ENCODE results near the gene HPGD.

The HPGD gene

DNA sequence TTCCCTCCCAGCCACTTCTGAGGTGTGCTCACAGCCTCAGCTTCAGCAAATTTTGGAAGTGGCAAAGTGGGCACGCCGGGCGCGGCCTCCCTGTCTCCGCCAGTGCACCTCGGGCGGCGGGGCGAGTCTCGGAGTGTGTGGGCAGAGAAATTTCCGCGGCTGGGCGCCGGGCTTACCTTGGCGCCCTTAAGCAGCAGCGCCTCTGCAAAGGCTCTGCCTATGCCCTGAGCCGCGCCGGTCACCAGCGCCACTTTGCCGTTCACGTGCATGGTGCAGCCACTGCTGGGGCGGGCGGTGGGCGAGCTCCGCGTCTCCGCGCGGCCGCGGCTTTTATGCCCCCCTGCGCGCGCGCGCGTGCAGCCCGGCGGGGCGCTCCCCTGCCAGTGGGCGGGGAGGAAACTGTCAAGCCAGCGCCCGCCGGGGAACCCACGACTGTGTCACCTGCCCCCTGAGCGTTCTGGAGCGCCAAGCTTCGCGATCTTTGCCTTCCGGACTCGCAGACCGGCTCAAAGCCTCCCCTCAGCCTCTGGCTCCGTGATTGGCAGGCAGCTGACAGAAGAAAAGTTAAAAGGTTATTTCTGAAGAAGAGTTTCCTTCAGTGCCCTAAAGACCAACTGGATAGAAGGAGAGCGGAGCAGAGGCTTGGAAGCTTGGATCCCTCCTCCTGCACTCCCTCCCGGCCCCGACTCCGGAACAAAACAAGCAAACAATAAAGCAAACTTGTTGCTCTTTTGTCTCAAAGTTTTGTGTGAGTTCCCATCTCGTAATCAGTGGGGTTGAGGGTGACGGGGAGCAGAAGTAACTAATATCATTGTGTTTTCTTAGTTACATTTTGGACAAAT is at the start of gene HPGD:
Gene HPGD, minus strand, starts transcription at position 306 of the 842 bp plus-strand sequence. Its CDS starts 37 bp downstream, at position 269.
- H3K27me3 Mint-ChIP-seq = peaks cover 33 to 42% of the 10 kb centered on the region in 2 donors
- peak; percentile 91 to 92 for ATAC-seq (replicated peaks)

GRCh38 chr4:174564529-174564928 is 42.2 kb upstream of the HPGD start:
- Mint-ChIP-seq H3K27ac (no peak overlapping the region), H3K27me3 (peaks cover 0 to 4% of the 10 kb centered on the region in 2 donors), H3K9me3 (no peaks in the 10 kb centered on the region)

More for the DNA sequence above, at the start of gene HPGD:
- peaks cover 7 to 14% of the 10 kb centered on the region in 2 donors for H3K4me1 Mint-ChIP-seq
- peak within 1 kb of the TSS; percentile 83 to 85 for H3K4me3 Mint-ChIP-seq
- H3K9me3 Mint-ChIP-seq = no peaks in the 10 kb centered on the region
- no peaks in the 10 kb centered on the region for H3K36me3 Mint-ChIP-seq
- no peak within 1 kb of the TSS for H3K27ac Mint-ChIP-seq
- peak; percentile 21 for DNase-seq

GRCh38 chr4:174563399-174563798 is 41.1 kb upstream of the HPGD start:
- no peaks in the 10 kb centered on the region for H3K9me3 Mint-ChIP-seq
- ATAC-seq (replicated peaks) = no peak
- no peak overlapping the region for H3K4me3 Mint-ChIP-seq
- no peaks in the 10 kb centered on the region for H3K4me1 Mint-ChIP-seq
- H3K27ac Mint-ChIP-seq = no peak overlapping the region
- no peaks in the 10 kb centered on the region for H3K36me3 Mint-ChIP-seq
- H3K27me3 Mint-ChIP-seq = peaks cover 0 to 4% of the 10 kb centered on the region in 2 donors
- no peak for DNase-seq

More at GRCh38 chr4:174564529-174564928, 42.2 kb upstream of the HPGD start:
- H3K4me3 Mint-ChIP-seq = no peak overlapping the region
- no peaks in the 10 kb centered on the region for H3K36me3 Mint-ChIP-seq
- H3K4me1 Mint-ChIP-seq = no peaks in the 10 kb centered on the region
- DNase-seq (no peak), ATAC-seq (replicated peaks) (no peak)

GRCh38 chr4:174561560-174561959 is 39.3 kb upstream of the HPGD start:
- no peak overlapping the region for H3K4me3 Mint-ChIP-seq
- no peaks in the 10 kb centered on the region for H3K4me1 Mint-ChIP-seq
- no peak for ATAC-seq (replicated peaks)
- no peaks in the 10 kb centered on the region for H3K27me3 Mint-ChIP-seq
- DNase-seq = no peak
- no peak overlapping the region for H3K27ac Mint-ChIP-seq
- no peaks in the 10 kb centered on the region for H3K9me3 Mint-ChIP-seq
- no peaks in the 10 kb centered on the region for H3K36me3 Mint-ChIP-seq

GRCh38 chr4:174559894-174560293 is 37.6 kb upstream of the HPGD start:
- Mint-ChIP-seq H3K36me3 (no peaks in the 10 kb centered on the region), H3K4me3 (no peak overlapping the region), H3K27ac (no peak overlapping the region), H3K9me3 (no peaks in the 10 kb centered on the region), H3K4me1 (no peaks in the 10 kb centered on the region), H3K27me3 (no peaks in the 10 kb centered on the region)
- DNase-seq (no peak), ATAC-seq (replicated peaks) (no peak)

GRCh38 chr4:174555789-174556630 is 33.7 kb upstream of the HPGD start:
- no peaks in the 10 kb centered on the region for H3K4me1 Mint-ChIP-seq
- no peaks in the 10 kb centered on the region for H3K27me3 Mint-ChIP-seq
- no peak for ATAC-seq (replicated peaks)
- DNase-seq = no peak
- no peaks in the 10 kb centered on the region for H3K36me3 Mint-ChIP-seq
- H3K4me3 Mint-ChIP-seq = no peak overlapping the region
- no peak overlapping the region for H3K27ac Mint-ChIP-seq
- peaks cover 5 to 7% of the 10 kb centered on the region in 2 donors for H3K9me3 Mint-ChIP-seq

DNA sequence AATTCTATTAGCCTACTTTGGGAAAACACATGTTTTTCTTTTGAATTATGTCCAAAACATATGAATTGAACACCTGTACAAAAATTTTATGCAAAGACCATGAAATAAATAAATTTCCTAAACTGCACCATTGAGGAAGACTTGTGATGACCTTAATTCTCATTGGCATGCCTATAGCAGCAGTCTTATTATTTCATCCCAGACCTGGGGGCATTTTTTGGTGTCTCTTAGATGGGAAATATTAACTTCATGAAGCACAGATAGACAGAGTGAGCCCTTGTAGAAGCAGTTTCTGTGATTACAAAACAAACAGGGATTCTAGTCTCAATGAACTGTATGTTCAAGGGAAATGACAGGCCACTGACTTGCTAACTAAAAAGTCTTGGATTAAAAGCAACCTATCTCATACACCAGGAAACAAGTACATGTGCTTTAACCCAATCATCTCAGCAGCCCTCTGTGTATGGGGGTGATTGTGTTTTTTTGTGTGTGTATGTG is 32.0 kb upstream of the HPGD start:
- DNase-seq (no peak), ATAC-seq (replicated peaks) (no peak)
- no peaks in the 10 kb centered on the region for H3K27me3 Mint-ChIP-seq
- no peak overlapping the region for H3K27ac Mint-ChIP-seq
- H3K9me3 Mint-ChIP-seq = peaks cover 6 to 8% of the 10 kb centered on the region in 2 donors
- no peaks in the 10 kb centered on the region for H3K36me3 Mint-ChIP-seq
- no peak overlapping the region for H3K4me3 Mint-ChIP-seq
- H3K4me1 Mint-ChIP-seq = no peaks in the 10 kb centered on the region

DNA sequence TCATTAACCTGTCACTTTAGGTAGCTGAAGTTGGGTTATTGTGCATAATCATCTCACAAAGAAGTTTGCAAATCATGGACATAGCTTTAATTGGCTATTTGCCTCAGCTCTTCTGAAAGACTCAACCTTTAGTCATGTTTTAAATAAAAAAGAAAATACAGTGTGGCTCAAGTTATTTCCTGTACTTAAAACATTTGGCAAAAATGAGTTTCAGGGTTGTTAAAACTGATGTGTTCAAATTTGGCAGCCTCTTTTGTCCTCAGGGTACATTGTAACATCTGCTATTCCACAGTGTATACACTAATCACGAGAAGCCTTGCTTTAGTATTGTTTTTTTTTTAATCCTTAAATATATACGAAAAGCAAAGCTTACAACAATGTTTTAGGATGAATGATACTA is 31.5 kb upstream of the HPGD start:
- Mint-ChIP-seq H3K36me3 (no peaks in the 10 kb centered on the region), H3K4me3 (no peak overlapping the region), H3K4me1 (no peaks in the 10 kb centered on the region), H3K27me3 (no peaks in the 10 kb centered on the region), H3K9me3 (peaks cover 6 to 11% of the 10 kb centered on the region in 2 donors), H3K27ac (no peak overlapping the region)
- DNase-seq (no peak), ATAC-seq (replicated peaks) (no peak)

GRCh38 chr4:174553031-174553430 is 30.7 kb upstream of the HPGD start:
- H3K27me3 Mint-ChIP-seq = no peaks in the 10 kb centered on the region
- H3K4me1 Mint-ChIP-seq = no peaks in the 10 kb centered on the region
- H3K27ac Mint-ChIP-seq = no peak overlapping the region
- no peak for ATAC-seq (replicated peaks)
- no peak overlapping the region for H3K4me3 Mint-ChIP-seq
- no peak for DNase-seq
- no peaks in the 10 kb centered on the region for H3K36me3 Mint-ChIP-seq
- H3K9me3 Mint-ChIP-seq = peaks cover 7 to 14% of the 10 kb centered on the region in 2 donors

- Mint-ChIP-seq H3K36me3 (no peaks in the 10 kb centered on the region), H3K27me3 (no peaks in the 10 kb centered on the region), H3K4me3 (no peak overlapping the region), H3K9me3 (peaks cover 13 to 22% of the 10 kb centered on the region in 2 donors), H3K4me1 (no peaks in the 10 kb centered on the region), H3K27ac (no peak overlapping the region)
- DNase-seq (no peak), ATAC-seq (replicated peaks) (no peak)
Measured at GRCh38 chr4:174550541-174550940, 28.3 kb upstream of the HPGD start.

- no peaks in the 10 kb centered on the region for H3K36me3 Mint-ChIP-seq
- H3K4me1 Mint-ChIP-seq = no peaks in the 10 kb centered on the region
- peaks cover 12 to 22% of the 10 kb centered on the region in 2 donors for H3K9me3 Mint-ChIP-seq
- no peaks in the 10 kb centered on the region for H3K27me3 Mint-ChIP-seq
- ATAC-seq (replicated peaks) = no peak
- H3K27ac Mint-ChIP-seq = no peak overlapping the region
- DNase-seq = no peak
- no peak overlapping the region for H3K4me3 Mint-ChIP-seq
Measured at GRCh38 chr4:174549721-174550120, 27.4 kb upstream of the HPGD start.

DNA sequence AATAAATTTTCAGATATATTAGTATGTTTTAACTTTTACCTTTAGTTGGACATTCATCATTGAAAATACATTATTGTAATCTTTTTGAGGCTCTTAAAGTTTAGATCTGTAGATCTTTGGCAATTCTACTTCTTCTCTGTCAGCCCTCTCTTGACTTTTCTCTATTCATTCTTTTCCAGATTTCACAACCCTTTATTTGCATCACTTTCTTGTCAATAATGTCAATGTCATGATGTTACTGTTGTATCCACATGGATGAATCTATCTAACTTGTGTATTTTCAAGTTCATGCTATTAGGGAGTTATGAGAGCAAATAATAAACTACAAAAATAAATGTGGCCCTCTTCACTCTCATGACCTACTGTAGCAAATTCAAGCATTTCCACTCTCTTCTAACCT is 23.0 kb upstream of the HPGD start:
- no peak overlapping the region for H3K4me3 Mint-ChIP-seq
- no peaks in the 10 kb centered on the region for H3K4me1 Mint-ChIP-seq
- H3K27me3 Mint-ChIP-seq = peaks cover 0 to 7% of the 10 kb centered on the region in 2 donors
- no peak for DNase-seq
- H3K9me3 Mint-ChIP-seq = peaks cover 7 to 13% of the 10 kb centered on the region in 2 donors
- no peaks in the 10 kb centered on the region for H3K36me3 Mint-ChIP-seq
- no peak overlapping the region for H3K27ac Mint-ChIP-seq
- ATAC-seq (replicated peaks) = no peak

GRCh38 chr4:174544496-174544895 is 22.2 kb upstream of the HPGD start:
- DNase-seq (no peak), ATAC-seq (replicated peaks) (no peak)
- Mint-ChIP-seq H3K36me3 (no peaks in the 10 kb centered on the region), H3K27me3 (peaks cover 0 to 7% of the 10 kb centered on the region in 2 donors), H3K4me3 (no peak overlapping the region), H3K9me3 (peaks cover 7 to 13% of the 10 kb centered on the region in 2 donors), H3K27ac (no peak overlapping the region), H3K4me1 (no peaks in the 10 kb centered on the region)

DNA sequence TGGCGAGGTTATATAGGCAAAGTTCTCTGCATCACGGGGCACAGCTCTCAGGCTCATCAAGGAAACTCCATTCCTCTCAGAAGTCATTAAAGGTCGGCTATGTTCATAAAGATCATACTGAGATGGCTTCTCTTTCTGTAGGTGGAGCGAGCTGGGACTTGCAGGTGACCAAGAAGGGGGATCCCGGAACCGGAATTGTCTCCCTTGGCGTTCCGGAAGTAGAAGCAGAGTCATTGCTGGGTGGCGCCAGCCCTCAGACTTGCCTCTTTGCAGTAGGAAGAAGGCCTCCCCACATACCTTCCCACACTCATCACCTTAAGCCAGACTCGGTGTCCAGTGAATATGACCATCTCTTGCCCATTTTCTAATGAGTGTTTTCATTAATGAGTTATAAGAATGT is 17.9 kb upstream of the HPGD start:
- DNase-seq = no peak
- H3K4me3 Mint-ChIP-seq = no peak overlapping the region

More for the DNA sequence above, 17.9 kb upstream of the HPGD start:
- no peak for ATAC-seq (replicated peaks)
- peaks cover 0 to 1% of the 10 kb centered on the region in 2 donors for H3K4me1 Mint-ChIP-seq
- peaks cover 0 to 10% of the 10 kb centered on the region in 2 donors for H3K27me3 Mint-ChIP-seq
- H3K36me3 Mint-ChIP-seq = no peaks in the 10 kb centered on the region
- no peak overlapping the region for H3K27ac Mint-ChIP-seq
- no peaks in the 10 kb centered on the region for H3K9me3 Mint-ChIP-seq

Data from stimulated activated naive B cell treated with anti-CD40 and anti-IgM and Interleukin-4, amounts not matched to agents 10 μg/mL and 1 μg/mL and 100 μg/mL, for 72 hours (primary cell).